LNCaP clone FGC (cell line): Measurements from ENCODE around the gene MARVELD2.
A peak's percentile ranks its signal among the peaks of the same experiment; 100 is the strongest.
"Not testable (repeated sequence)": the region's sequence is repeated elsewhere in the genome, so short reads cannot be mapped to it uniquely, and the experiment has no call there.

Experiments used
- DNase-seq: peaks from one replicate; pipeline ENCODE4 v3.0.0-alpha.2; 2011; ENCODE audit warnings: low read depth
- H3K4me3 ChIP-seq: 2 replicates; pipeline ENCODE4 v1.5.1; 2011; ENCODE audit warnings: mild to moderate bottlenecking, low read depth, low read length, control low read depth
- TF ChIP-seq, protein P1 (sequence below): IDR thresholded peaks from 2 replicates; pipeline ENCODE4 v1.5.1; 2012; ENCODE audit warnings: mild to moderate bottlenecking; ENCODE audit not compliant: control insufficient read depth, insufficient read depth; ENCODE audit errors: extremely low read depth

MARVELD2 gene

DNA sequence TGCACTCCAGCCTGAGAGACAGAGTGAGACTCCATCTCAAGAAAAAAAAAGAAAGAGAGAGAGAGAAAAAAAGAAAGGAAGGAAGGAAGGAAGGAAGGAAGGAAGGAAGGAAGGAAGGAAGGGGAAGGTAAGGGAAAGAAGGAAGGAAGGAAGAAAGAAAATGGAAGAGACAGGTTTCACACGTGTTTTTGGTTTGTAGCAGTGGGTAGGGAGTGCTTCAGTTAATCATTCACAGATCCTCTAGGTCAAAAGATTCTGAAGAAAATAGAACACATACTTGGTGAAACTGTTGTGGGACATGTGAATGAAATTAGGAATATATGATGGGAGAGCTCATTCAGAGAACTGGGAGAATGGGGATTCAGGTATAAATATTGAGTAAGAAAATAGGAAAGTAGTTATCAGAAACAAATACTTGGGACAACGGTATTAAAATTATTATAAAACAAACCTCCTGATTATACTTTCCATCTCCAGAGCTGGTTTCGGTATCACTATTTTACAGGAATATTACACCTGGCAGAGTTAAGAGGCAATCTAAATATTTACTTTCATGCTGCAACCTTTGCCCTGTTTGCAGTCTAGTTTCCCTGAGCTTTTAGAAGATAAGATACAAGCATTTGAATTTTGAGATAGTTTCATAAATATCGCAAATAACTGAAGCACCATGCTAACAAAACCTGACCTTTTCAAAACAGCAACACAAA lies 37.2 kb downstream of the MARVELD2 start:
- H3K4me3 ChIP-seq = peak overlapping the region; percentile 35; the same call in 1 of the 2 replicates
- TF ChIP-seq, protein P1, sequence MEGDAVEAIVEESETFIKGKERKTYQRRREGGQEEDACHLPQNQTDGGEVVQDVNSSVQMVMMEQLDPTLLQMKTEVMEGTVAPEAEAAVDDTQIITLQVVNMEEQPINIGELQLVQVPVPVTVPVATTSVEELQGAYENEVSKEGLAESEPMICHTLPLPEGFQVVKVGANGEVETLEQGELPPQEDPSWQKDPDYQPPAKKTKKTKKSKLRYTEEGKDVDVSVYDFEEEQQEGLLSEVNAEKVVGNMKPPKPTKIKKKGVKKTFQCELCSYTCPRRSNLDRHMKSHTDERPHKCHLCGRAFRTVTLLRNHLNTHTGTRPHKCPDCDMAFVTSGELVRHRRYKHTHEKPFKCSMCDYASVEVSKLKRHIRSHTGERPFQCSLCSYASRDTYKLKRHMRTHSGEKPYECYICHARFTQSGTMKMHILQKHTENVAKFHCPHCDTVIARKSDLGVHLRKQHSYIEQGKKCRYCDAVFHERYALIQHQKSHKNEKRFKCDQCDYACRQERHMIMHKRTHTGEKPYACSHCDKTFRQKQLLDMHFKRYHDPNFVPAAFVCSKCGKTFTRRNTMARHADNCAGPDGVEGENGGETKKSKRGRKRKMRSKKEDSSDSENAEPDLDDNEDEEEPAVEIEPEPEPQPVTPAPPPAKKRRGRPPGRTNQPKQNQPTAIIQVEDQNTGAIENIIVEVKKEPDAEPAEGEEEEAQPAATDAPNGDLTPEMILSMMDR = no peak
- peak; percentile 54 for DNase-seq

DNA sequence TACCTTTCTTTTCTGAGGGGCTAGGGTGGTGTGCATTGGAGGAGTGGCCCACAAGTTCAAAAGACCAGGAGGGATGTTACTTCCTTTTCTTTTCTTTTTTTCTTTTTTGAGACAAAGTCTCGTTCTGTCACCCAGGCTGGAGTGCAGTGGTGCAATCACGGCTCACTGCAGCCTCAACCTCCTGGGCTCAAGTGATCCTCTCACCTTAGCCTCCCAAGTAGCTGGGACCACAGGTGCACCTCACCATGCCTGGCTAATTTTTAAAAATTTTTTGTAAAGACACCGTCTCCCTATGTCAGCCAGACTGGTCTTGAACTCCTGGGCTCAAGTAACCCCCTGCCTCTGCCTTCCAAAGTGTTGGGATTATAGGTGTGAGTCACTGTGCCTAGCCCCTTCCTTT lies 38.6 kb downstream of the MARVELD2 start:
- not testable (repeated sequence) for DNase-seq, H3K4me3 ChIP-seq

DNA sequence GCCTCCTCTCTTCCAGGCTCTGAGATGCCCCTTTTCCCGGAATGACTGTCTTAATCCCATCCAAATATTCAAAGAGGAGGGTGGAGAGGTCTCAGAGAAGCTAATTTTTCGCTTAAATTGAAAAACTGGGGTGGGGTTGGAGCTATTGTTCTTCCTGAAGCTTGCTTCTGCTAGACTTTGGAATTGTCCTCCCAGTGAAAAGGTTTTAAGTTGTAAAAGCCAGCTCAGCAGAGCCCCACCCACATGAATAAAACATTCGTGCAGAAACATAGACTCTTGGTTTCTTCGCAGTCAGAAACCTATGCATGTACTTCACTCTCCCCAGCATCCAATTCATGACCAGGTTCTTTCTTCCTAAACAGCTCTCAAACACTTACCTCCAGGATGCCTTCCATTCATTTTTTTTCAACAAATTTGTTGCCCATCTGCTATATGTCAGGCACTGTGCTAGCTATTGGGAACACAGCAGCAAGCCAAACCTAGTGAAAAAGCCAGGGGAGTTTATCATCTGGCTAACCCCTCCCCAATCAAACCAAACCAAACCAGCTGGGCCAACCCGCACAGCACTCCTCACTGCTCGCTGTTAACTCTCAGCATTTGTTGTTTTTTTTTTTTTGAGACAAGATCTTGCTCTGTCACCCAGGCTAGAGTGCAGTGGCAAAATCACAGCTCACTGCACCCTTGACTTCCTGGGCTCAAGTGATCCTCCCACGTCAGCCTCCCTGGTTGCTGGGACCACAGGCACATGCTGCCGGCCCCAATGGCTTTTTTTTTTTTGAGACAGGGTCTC lies 39.7 kb downstream of the MARVELD2 start:
- H3K4me3 ChIP-seq = no peak overlapping the region
- TF ChIP-seq, protein P1 = no peak
- DNase-seq = no peak

DNA sequence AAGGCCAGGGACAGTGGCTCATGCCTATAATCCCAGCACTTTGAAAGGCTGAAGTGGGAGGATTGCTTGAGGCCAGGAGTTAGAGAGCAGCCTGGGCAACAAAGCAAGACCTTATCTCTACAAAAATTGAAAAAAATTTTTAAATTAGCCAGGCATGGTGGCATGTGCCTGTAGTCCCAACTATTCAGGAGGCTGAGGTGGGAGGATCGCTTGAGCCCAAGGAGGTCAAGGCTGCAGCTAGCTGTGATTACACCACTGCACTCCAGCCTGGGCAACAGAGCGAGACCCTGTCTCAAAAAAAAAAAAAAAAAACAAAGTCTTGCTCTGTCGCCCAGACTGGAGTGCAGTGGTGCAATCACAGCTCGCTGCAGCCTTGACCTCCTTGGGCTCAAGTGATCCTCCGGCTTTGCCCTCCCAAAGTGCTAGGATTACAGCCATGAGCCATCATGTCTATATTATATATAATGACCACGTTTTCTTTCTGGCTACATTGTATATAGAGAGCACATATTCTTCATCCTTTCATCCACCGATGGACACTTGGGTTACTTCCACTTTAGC lies 40.6 kb downstream of the MARVELD2 start:
- not testable (repeated sequence) for DNase-seq, H3K4me3 ChIP-seq

DNA sequence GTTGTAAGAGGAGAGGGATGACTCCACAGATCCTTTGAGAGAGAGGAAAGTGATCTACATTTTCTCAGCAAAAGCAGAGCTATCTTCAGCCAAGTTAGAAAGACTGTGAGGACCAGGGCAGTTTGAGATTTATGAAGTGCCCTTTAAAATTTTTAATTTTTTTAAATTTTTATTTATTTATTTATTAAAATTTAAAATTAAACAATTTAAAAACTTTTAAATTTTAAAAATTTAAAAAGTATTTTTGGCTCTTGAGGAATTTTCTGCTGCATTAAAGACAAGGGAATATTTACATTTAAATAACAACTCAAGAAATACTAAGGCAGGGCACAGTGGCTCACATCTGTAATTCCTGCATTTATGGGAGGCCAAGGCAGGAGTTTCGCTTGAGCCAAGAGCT lies 47.3 kb downstream of the MARVELD2 start:
- TF ChIP-seq, protein P1 = no peak
- DNase-seq = no peak
- H3K4me3 ChIP-seq = no peak overlapping the region

DNA sequence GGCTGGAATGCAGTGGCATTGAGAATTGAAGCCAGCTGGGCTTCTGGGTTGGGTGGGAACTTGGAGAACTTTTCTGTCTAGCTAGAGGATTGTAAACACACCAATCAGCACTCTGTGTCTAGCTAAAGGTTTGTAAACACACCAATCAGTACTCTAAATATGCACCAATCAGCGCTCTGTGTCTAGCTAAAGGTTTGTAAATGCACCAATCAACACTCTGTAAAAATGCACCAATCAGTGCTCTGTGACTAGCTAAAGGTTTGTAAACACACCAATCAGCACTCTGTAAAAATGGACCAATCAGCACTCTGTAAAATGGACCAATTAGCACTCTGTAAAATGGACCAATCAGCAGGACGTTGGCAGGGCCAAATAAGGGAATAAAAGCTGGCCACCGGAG lies 51.5 kb downstream of the MARVELD2 start:
- not testable (repeated sequence) for H3K4me3 ChIP-seq, DNase-seq

DNA sequence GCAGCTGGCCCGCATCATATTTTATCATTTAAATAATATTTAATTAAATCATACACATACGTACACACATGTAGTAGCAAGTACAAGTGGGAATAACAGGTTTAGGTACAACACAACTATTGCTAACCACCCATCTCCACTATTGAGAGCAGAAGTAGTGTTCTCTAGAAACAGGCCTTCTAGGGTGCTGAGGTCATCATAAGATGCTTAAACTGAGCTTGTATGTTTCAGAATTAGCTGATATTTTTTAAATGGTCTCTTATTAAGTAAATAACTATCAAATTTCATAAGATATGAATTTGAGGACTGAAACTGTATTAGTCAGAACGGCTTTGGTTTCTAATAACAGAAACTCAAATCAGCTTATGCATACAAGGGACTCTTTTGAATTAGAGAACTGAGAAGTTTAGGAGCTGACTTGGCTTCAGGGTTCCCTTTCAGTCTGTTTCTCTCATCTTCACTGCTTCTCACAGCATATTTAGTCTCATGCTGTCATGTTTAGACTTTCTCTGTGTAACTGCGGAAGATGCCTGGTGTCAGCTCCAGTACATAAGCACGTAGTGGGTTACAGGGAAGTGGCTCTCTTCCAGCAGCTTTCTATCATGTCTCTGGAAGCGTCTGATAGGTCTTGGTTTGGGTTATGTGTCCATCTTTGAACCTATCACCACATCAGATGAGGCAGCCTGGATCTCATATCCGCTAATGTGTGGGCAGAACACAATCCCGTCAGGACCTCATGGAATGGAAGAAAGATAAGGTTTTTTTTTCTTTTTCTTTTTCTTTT lies 52.7 kb downstream of the MARVELD2 start:
- TF ChIP-seq, protein P1 = no peak
- no peak for DNase-seq
- no peak overlapping the region for H3K4me3 ChIP-seq

DNA sequence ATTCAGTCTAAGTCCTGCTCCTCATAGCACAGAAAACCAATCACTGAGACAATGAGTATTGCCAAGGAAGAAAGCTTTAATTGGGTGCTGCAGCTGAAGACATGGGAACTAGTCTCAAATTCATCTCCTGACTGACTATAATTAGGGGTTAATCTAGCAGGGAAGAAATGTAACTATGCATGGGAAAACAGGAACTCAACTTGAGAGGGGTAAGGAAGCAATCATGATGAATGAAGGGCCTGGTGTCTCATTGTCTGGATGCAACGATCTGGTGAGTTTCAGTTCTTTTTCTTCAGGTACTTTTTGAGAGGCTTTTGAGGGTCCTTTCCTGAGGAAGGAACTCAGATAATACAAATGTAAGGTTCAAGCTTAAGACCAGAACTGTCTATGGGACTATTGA lies 53.7 kb downstream of the MARVELD2 start:
- TF ChIP-seq, protein P1 = no peak
- H3K4me3 ChIP-seq = no peak overlapping the region
- no peak for DNase-seq

DNA sequence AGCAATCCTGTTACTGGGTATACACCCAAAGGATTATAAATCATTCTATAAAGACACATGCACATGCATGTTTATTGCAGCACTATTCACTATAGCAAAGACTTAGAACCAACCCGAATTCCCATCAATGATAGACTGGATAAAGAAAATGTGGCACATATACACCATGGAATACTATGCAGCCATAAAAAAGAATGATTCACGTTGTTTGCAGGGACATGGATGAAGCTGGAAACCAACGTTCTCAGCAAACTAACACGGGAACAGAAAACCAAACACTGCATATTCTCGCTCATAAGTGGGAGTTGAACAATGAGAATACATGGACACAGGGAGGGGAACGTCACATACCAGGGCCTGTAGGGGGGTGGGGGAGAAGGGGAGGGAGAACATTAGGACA lies 56.6 kb downstream of the MARVELD2 start:
- not testable (repeated sequence) for DNase-seq, H3K4me3 ChIP-seq

DNA sequence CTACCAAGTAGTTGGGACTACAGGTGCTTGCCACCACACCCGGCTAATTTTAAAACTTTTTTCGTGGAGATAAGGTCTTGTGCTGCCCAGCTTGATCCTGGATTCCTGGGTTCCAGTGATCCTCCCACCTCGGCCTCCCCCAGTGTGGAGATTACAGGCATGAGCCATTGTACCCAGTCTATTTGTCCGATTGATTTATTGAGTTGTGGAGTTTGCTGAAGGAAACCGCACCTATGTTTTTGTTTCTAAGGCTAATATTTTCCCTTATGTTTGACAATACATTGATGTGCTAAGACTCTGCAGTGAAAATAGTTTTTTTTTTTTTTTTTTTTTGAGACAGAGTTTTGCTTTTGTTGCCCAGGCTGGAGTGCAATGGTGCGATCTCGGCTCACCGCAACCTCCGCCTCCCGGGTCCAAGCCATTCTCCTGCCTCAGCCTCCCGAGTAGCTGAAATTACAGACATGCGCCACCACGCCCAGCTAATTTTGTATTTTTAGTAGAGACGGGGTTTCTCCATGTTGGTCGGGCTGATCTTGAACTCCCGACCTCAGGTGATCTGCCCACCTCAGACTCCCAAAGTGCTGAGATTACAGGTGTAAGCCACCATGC lies 57.7 kb downstream of the MARVELD2 start:
- not testable (repeated sequence) for DNase-seq, H3K4me3 ChIP-seq
